GM12878 (cell line): Measurements from ENCODE around the gene CTR9. TPM values are rescaled to one million over a fixed set of nuclear protein-coding genes. Genes with fewer than 3 reads are reported as not detected.

Experiments
- ATAC-seq: fragments of 200-7000 bp; cut with Tn5 transposase; 3 replicates; pipeline ENCODE4 v1.9.1; 2020; ENCODE audit warnings: mild to moderate bottlenecking, moderate library complexity
- BruUV-seq: library from RNA; stranded (reverse); fragments of 400-500 nt; replicated peaks from 2 replicates; lab custom pipeline; 2021; lab: Mats Ljungman, UMichigan
- CTCF ChIA-PET: fragments of 300-600 bp; sonication (Branson Sonifier 250); formaldehyde crosslinking; extraction: SDS; loops from one replicate; lab custom pipeline; 2021; ENCODE audit warnings: inconsistent platforms; lab: Yijun Ruan, JAX
- POLR2A ChIA-PET: fragments of 350-600 bp; formaldehyde crosslinking; extraction: SDS; loops from one replicate; lab custom pipeline; 2021; ENCODE audit warnings: inconsistent platforms; lab: Charles Lee
- RAD21 ChIA-PET: fragments of 300-600 bp; sonication (Branson Sonifier 250); formaldehyde crosslinking; loops from one replicate; lab custom pipeline; 2023; ENCODE audit warnings: antibody characterized with exemption; ENCODE audit not compliant: unreplicated experiment; lab: Charles Lee
- SMC1A ChIA-PET: fragments of 300-600 bp; sonication (Branson Sonifier 250); formaldehyde crosslinking; loops from one replicate; lab custom pipeline; 2023; ENCODE audit not compliant: unreplicated experiment, uncharacterized antibody; lab: Charles Lee
- DNase-seq: peaks from one replicate; pipeline ENCODE4 v3.0.0-alpha.2; 2011; ENCODE audit warnings: low read depth, low spot score
- FAIRE-seq: peaks from 3 replicates; lab custom pipeline; 2011; peaks lifted over from hg19 to GRCh38; lab: Jason Lieb, UNC
- H2AFZ ChIP-seq: 2 replicates; pipeline ENCODE4 v1.6.0; 2011; ENCODE audit warnings: low read depth, low read length, control low read depth; ENCODE audit not compliant: control insufficient read depth
- H3K27ac ChIP-seq: 2 replicates; pipeline ENCODE4 v1.5.1; 2011; ENCODE audit warnings: control low read depth; ENCODE audit not compliant: control insufficient read depth, insufficient read depth
- H3K27me3 ChIP-seq, 2 experiments: replicated peaks in 1 of 2; 2 replicates each; pipeline versions ENCODE4 v1.6.0 to v1.6.1; 2011; ENCODE audit warnings: low read length in 1 of 2; ENCODE audit not compliant: control insufficient read depth in 2 of 2, insufficient read depth in 2 of 2
- H3K36me3 ChIP-seq, 2 experiments: 2 replicates each; pipeline ENCODE4 v1.5.1; 2011; ENCODE audit warnings: low read length in 1 of 2; ENCODE audit not compliant: control insufficient read depth in 2 of 2, insufficient read depth in 2 of 2
- H3K4me1 ChIP-seq: 2 replicates; pipeline ENCODE4 v1.6.1; 2011; ENCODE audit warnings: mild to moderate bottlenecking, low read length, moderate library complexity, mixed read lengths; ENCODE audit not compliant: control insufficient read depth, insufficient read depth
- H3K4me2 ChIP-seq: 2 replicates; pipeline ENCODE4 v1.6.0; 2011; ENCODE audit warnings: control low read depth; ENCODE audit not compliant: control insufficient read depth, insufficient read depth
- H3K4me3 ChIP-seq: fragments of 200-600 bp; sonication (generic); 2 replicates; pipeline ENCODE4 v1.5.1; 2016
- H3K79me2 ChIP-seq: 2 replicates; pipeline ENCODE4 v1.6.0; 2011; ENCODE audit warnings: low read length; ENCODE audit not compliant: control insufficient read depth, insufficient read depth
- H3K9ac ChIP-seq: 2 replicates; pipeline ENCODE4 v1.8.0; 2011; ENCODE audit warnings: low read length, control low read depth, mixed read lengths; ENCODE audit not compliant: control insufficient read depth, insufficient read depth
- H3K9me3 ChIP-seq: replicated peaks from 3 replicates; pipeline ENCODE4 v1.5.1; 2011; ENCODE audit warnings: mild to moderate bottlenecking, low read length; ENCODE audit not compliant: control insufficient read depth, insufficient read depth
- H4K20me1 ChIP-seq: 2 replicates; pipeline ENCODE4 v1.6.0; 2011; ENCODE audit not compliant: control insufficient read depth, insufficient read depth
- ATF2 ChIP-seq: IDR thresholded peaks from 2 replicates; pipeline ENCODE4 v1.6.1; 2012; ENCODE audit warnings: low read length, inconsistent platforms
- ATF7 ChIP-seq: fragments of 450-650 bp; IDR thresholded peaks from 2 replicates; pipeline ENCODE4 v1.6.1; 2016; ENCODE audit warnings: low read depth, mild to moderate bottlenecking
- CBFB ChIP-seq: IDR thresholded peaks from 2 replicates; pipeline ENCODE4 v1.6.1; 2016; ENCODE audit warnings: antibody characterized with exemption, low read depth
- E4F1 ChIP-seq: fragments of 450-650 bp; IDR thresholded peaks from 2 replicates; pipeline ENCODE4 v1.6.1; 2018; ENCODE audit warnings: borderline replicate concordance, mild to moderate bottlenecking; ENCODE audit not compliant: partially characterized antibody
- EP300 ChIP-seq, 2 experiments: fragments of 150-350 bp in 1 of 2; IDR thresholded peaks; 2 replicates each; pipeline ENCODE4 v1.6.1; 2011 to 2012; ENCODE audit warnings: low read depth in 2 of 2, low read length in 2 of 2, borderline replicate concordance in 1 of 2, improper control_type of control experiment in 1 of 2, inconsistent platforms in 1 of 2; ENCODE audit not compliant: control insufficient read depth in 1 of 2
- GATAD2B ChIP-seq: fragments of 450-650 bp; conservative IDR thresholded peaks from 2 replicates; pipeline ENCODE4 v1.6.1; 2017; ENCODE audit warnings: low read depth, mild to moderate bottlenecking, moderate library complexity
- IKZF2 ChIP-seq, 2 experiments: fragments of 450-650 bp; IDR thresholded peaks; 2 replicates each; pipeline ENCODE4 v1.6.1; 2017; ENCODE audit warnings: mild to moderate bottlenecking in 2 of 2, moderate library complexity in 2 of 2
- IRF4 ChIP-seq: IDR thresholded peaks from 2 replicates; pipeline ENCODE4 v1.6.1; 2011; ENCODE audit warnings: low read depth, low read length
- MXI1 ChIP-seq: fragments of 150-350 bp; IDR thresholded peaks from 2 replicates; pipeline ENCODE4 v1.6.1; 2011; ENCODE audit warnings: low read depth, mild to moderate bottlenecking, inconsistent platforms, low read length, improper control_type of control experiment
- PML ChIP-seq: IDR thresholded peaks from 2 replicates; pipeline ENCODE4 v1.6.1; 2012; ENCODE audit warnings: low read length, inconsistent platforms
- RELA ChIP-seq: fragments of 450-650 bp; IDR thresholded peaks from 2 replicates; pipeline ENCODE4 v1.8.0; 2014; ENCODE audit warnings: borderline replicate concordance; ENCODE audit not compliant: partially characterized antibody
- RUNX3 ChIP-seq: IDR thresholded peaks from 2 replicates; pipeline ENCODE4 v1.6.1; 2012; ENCODE audit warnings: low read length, inconsistent platforms
- SKIL ChIP-seq: fragments of 450-650 bp; IDR thresholded peaks from 2 replicates; pipeline ENCODE4 v1.6.1; 2017; ENCODE audit warnings: mild to moderate bottlenecking, low read depth, inconsistent platforms; ENCODE audit not compliant: poor library complexity, severe bottlenecking
- SREBF1 ChIP-seq: IDR thresholded peaks from 2 replicates; pipeline ENCODE4 v1.6.1; 2012; ENCODE audit warnings: mild to moderate bottlenecking, low read length
- TAF1 ChIP-seq: IDR thresholded peaks from 2 replicates; pipeline ENCODE4 v1.6.1; 2011; ENCODE audit warnings: mild to moderate bottlenecking, low read depth, low read length, borderline replicate concordance
- ZNF274 ChIP-seq: IDR thresholded peaks from one replicate; pipeline ENCODE4 v1.8.0; 2011; ENCODE audit not compliant: insufficient read length, insufficient read depth
- WGBS: methylation state at CpG from one replicate; pipeline ENCODE4 v1.1.6; 2016; ENCODE audit warnings: low lambda C conversion rate; ENCODE audit not compliant: insufficient replicate concordance, insufficient coverage; ENCODE audit errors: missing lambda C conversion rate; 5-methylcytosine and 5-hydroxymethylcytosine counted together
- in situ Hi-C: fragments of 300-500 bp; cut with MboI; formaldehyde crosslinking; loops from 9 replicates; pipeline ENCODE4 v1.14.3; 2018; ENCODE audit warnings: mixed read lengths
- intact Hi-C: fragments of 100-400 bp; cut with micrococcal nuclease; formaldehyde crosslinking; loops from one replicate; pipeline ENCODE4 v1.14.2; 2022; ENCODE audit not compliant: unreplicated experiment
- polyA plus RNA-seq, 11 experiments: library from polyadenylated mRNA; depleted of rRNA in 4 of 11; unstranded in 6 of 11; stranded (reverse) in 5 of 11; fragments of >200 nt; fragmentation: Nextera tagmentation in 4 of 11; fragmentation: Illumina TruSeq in 1 of 11; extraction: Ambion mirVana in 4 of 11; extraction: Trizol in 1 of 11; gene quantifications; 1 replicate in 1 of 11; 2 replicates in 10 of 11; pipeline versions ENCODE4 v1.2.1 to v1.2.3, GENCODE V29; 2011 to 2016; ENCODE audit warnings: inconsistent platforms in 2 of 11, missing spikeins in 2 of 11, low read depth in 1 of 11
- total RNA-seq, 4 experiments: library from RNA; depleted of rRNA in 3 of 4; stranded (reverse); fragments of >200 nt in 3 of 4; fragmentation: Illumina TruSeq in 1 of 4; extraction: Trizol in 1 of 4; gene quantifications; 2 replicates each; pipeline versions ENCODE4 v1.2.1 to v1.2.3, GENCODE V29; 2013 to 2021

The CTR9 gene
- total and polyA plus RNA-seq, 10 of the 15 experiments (the other 5 are each of a cell fraction or from before 2014, with no cell fraction given): 13.9 to 54.9 (median 28.9) TPM

- DNase-seq (no peak), ATAC-seq (peak; percentile 58), FAIRE-seq (peak; percentile 38)
- Histone ChIP-seq H3K9me3 (no peaks in the 10 kb centered on the region), H3K36me3 (no peaks in the 10 kb centered on the region), H3K79me2 (no peaks in the 10 kb centered on the region), H4K20me1 (no peaks in the 10 kb centered on the region), H3K9ac (no peak overlapping the region), H3K4me2 (peak overlapping the region; percentile 68), H3K27me3 (no peaks in the 10 kb centered on the region), H2AFZ (peak overlapping the region; percentile 62), H3K4me3 (no peak overlapping the region; the same call in 1 of the 2 replicates), H3K4me1 (peaks cover 7% of the 10 kb centered on the region), H3K27ac (no peak overlapping the region)
- WGBS: 12% methylated on average over 13 of the region's 13 CpGs
- ChIA-PET RAD21 (interaction anchor here (0.6 to 1.3 kb wide), 2 partner anchors 9 to 118 kb away, joined by 3 read pairs; no protein-coding TSS in a partner anchor), POLR2A (interaction anchor here (2.0 kb wide), 1 partner anchor 8 kb away, joined by 5 read pairs; the partner anchor contains the start of gene CTR9), SMC1A (no interaction called here), CTCF (no interaction called here)
- no TSS peak for BruUV-seq
- intact Hi-C loops: no loop called here
- in situ Hi-C loops: no loop called here
- no peak for TF ChIP-seq ZNF274
- no peak for TF ChIP-seq IRF4
- TF ChIP-seq MXI1: no peak
- TF ChIP-seq SKIL: no peak
- TF ChIP-seq CBFB: no peak
- 0 out of 2 replicates have a peak, but pooled peaks have one; percentile 46 for TF ChIP-seq GATAD2B
- TF ChIP-seq E4F1: no peak
- no peak for TF ChIP-seq RELA
- TF ChIP-seq IKZF2 (IDR thresholded peaks at IDR 0.05): peak in 1 of 2 experiments; percentile 62; a peak in 3 of 4 replicates
- no peak for TF ChIP-seq EP300 (IDR thresholded peaks at IDR 0.05; ENCODE audit: borderline replicate concordance in 1 of 2, control insufficient read depth in 1 of 2, low read depth in 2 of 2, low read length in 2 of 2)
- no peak for TF ChIP-seq TAF1
- peak; percentile 82 for TF ChIP-seq RUNX3
- no peak for TF ChIP-seq ATF2
- no peak for TF ChIP-seq SREBF1
- TF ChIP-seq PML: no peak
- 0 out of 2 replicates have a peak, but pooled peaks have one; percentile 9 for TF ChIP-seq ATF7
Observed at GRCh38 chr11:10743354-10744000, 7.6 kb upstream of the CTR9 start.
